GM21723 (cell line): ENCODE data around the gene ABCF1.
"Not testable (repeated sequence)": the region's sequence is repeated elsewhere in the genome, so short reads cannot be mapped to it uniquely, and the experiment has no call there.

Source experiments
- ATAC-seq: cut with Tn5 transposase; IDR thresholded peaks from one replicate; pipeline ENCODE4 v1.9.1; 2021; ENCODE audit warnings: mild to moderate bottlenecking, moderate library complexity; ENCODE audit not compliant: unreplicated experiment

Gene ABCF1

DNA sequence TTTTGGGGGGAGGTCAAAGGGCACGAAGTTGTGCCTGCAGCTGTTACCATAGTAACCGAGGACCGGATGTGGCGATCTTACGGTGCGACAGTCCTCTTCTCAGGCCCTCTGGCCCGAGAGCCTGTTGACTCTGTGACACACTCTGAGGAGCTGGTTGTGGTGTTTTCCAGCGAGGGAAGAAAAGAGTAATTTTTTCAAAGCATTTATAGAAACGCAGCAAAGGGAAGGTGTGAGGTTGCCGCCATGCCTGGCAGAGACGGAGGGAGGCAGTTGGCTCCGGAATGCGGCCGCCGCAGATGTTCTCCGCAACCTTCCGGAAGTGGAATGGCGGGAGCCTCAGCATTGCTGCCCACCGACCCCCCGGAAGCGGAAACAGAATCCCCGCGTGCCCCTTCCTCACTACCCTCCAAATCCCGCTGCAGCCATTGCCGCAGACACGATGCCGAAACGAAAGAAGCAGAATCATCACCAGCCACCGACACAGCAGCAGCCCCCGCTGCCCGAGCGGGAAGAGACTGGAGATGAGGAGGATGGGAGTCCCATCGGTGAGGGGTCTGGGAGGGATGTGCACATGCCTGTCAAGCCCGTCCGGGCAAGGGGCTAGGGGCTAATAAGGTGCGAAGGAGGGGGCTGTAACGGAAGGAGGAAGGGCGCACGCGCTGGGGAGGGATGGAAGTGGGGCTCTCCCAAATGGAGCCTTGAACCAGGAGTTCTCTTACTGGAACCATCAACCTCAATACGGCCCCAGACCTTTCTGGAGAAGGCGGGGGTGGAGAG lies 14.1 kb upstream of the ABCF1 start, which contains the start of gene PRR3:
Gene PRR3, plus strand, starts transcription at position 390 of the 777 bp plus-strand sequence. Its CDS starts 50 bp downstream, at position 440.
- peak; percentile 65 for ATAC-seq

DNA sequence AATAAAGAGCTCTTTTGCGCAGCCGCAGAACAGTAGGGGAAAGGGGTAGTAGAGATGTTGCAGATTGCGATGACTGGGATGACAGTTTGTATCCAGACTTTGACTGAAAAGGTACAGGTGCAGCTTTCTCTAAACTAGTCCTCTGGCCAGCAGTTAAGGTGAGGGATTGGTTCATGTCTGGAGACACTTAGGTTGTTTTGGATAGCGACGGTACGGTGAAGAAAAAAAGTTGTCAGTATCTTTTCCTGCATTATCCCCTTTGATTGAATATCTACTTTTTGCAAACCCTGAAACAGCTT lies 13.6 kb upstream of the ABCF1 start:
- no peak for ATAC-seq

DNA sequence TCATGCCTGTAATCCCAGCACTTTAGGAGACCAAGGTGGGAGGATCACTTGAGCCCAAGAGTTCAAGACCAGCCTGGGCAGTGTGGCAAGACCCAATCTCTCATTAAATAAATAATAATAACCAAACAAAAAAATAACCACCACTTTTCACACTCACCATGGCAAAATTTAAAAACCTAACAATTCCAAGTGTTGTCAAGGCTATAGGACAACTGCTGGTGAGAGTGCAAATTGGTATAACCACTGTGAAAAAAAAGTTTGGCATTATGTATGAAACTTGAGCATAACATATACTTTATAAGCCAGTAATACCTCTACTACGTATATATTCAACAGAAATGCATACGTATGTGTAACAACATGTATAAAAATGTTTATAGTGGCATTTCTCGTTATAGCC lies 10.3 kb upstream of the ABCF1 start:
- ATAC-seq: no peak

DNA sequence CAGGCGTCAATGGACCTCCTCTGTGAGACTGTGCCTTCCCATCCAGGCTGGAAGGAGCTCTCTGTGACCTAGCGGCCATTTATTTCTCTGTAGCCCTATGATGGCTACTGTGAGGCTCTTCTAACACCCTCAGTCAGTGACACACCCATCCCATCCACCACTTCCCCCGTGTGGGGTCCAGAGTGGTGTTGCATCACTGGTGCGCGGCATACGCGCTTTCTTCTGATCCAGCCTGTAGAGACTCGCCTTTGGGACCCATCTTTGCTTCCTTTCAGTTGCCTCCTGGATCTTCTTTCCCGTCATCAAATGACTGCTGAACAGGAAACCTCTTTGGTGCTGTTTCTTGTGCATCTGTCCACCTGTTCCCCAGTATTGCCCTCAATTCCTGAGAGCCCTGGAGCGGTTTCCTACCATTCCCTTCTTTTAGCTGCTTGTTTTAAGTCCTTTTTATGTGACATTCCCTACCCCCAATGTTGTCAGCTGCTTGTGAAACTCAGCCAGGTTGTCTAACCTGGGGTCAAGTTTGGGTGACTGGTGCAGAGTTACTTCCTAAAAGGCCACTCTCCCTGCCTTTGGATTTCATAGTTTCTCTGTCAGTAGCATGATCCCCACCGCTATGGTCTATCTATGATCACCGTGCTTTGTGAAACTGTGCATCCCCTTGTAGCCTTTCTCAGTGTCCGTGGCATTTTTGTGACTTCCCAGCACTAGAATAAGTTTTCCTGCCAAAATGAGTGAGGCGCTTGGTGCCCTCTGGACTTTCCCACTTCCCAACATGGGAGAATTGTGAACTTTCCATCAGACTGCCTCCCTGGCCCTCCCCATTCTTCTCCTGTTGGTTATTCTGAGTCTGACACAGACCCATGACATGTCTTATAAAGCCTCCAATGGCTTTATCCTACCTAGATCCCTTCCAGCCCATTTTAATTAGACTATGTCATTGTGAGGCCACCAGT lies 8.5 kb upstream of the ABCF1 start:
- ATAC-seq: no peak

DNA sequence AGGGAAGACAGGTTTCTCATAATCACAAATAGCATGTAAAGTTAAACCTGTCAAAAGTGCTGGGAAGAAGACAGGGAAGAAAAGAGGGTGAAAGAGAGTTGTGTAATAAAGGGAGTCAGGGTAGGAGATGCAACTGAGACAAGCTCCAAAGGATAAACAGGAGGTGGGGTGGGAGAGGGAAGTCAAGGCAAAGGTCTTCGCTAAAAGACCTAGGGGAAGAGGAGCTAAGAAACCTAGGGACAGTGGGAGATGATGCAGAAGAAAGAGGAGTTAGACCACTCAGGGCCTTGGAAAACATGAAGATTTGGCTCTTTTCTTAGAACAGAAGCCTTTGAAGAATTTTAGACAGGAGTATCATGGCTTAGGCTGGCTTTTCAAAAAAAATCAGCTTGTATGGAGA lies 7.1 kb upstream of the ABCF1 start:
- ATAC-seq: no peak

DNA sequence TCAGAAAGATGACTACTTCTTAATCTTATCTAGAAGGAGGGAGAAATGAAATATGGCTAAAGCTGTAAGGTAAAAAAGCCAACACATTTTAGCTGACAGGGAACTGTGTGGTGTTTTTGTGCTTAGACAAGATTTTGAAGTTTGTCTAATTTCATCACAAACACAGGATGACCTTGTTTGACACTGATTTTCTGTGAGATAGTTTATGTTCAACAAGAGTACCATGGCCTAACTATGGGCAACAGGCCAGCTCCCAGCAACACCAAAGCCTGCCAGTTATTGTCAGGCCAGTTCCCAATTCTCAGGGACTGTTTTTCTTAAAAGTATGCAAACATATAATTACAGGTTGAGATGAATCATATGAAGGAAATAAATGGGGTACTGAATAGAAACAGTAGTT lies 5.5 kb upstream of the ABCF1 start:
- no peak for ATAC-seq

DNA sequence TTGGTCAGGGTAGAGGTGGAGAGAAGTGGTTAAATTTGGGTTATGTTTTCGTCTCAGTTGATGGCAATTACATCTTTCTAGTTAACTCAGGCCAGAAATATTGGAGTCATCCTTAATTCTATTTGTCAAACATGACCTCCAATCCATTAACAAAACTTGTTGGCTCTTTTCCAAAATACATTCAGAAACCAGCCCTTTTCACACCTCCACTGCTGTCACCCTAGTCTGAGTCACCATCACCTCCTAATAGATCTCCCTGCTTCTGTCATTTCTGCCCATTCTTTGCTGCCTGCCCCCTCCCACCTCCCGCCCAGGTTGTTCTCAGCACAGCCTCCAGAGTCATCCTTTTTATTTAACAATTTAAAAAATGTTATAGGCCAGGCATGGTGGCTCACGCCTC lies 3.0 kb upstream of the ABCF1 start:
- no peak for ATAC-seq

DNA sequence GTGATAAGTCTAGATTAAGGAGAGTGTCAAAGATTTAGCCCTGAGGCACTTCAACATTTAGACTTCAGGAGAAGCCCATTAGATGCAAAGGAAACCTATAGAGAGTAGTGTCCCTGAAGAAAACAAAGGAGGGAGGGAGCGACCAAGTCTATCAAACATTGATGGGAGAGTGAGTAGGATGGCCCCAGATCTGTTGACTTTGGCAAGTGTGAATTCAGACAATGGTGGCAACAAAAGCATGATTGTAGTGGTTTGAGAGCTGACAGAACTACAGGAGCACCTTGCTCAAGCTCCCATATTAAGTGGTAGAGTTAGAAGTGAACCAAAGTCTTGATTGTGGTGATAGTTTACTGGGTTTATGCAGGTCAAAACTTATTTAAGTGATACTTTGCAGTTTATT lies 979 bp upstream of the ABCF1 start:
- ATAC-seq: no peak

DNA sequence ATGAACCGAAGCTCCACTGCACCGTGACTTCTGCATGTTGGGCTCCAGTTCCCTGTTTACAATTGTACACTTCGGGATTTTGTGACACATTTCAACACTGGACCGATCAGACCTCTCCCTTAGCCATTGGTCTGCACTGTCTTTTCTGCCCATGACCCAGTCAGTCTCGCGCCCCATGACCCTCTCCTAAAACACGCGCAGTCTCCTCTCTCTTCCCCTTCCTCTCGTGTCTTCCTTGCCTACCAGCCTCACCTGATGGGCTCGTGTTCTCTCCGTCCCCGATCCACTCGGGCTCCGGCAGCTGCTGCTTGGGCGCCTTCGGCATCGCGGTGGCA lies 535 bp upstream of the ABCF1 start:
- peak; percentile 23 for ATAC-seq

DNA sequence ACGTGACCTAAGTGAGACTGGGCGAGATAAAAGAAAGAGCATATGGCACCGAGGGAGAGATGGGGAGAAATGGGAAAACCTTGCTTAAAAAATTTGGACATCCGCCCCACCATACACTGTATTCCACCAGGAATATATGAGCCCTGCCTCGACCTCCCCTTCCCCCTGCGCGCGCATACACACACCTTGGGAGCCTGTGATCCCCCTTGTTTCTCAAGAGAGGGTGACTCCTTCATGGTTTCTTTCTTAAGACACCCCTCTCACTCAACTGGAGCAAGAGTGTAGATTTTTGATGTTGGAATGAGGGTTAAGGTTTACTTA lies 480 bp downstream of the ABCF1 start:
- peak; percentile 6 for ATAC-seq

DNA sequence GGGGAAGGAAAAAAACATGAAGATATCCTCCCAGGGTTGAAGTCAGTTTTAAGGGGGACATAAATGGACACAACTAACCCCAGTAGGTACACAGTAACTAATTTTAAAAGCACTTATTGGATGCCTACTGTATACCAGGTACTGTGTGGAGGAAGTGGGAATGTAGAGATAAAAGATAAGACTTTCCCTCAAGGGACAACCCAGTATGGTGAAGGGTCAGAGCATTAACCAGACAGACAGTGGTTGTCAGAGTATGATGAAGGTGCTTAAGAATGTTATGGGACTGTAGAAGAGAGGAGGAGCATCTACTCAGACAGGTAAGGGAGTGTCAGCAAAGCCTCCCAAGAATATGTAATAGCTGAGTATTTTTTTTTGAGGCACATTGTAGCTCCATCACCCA lies 906 bp downstream of the ABCF1 start:
- no peak for ATAC-seq

DNA sequence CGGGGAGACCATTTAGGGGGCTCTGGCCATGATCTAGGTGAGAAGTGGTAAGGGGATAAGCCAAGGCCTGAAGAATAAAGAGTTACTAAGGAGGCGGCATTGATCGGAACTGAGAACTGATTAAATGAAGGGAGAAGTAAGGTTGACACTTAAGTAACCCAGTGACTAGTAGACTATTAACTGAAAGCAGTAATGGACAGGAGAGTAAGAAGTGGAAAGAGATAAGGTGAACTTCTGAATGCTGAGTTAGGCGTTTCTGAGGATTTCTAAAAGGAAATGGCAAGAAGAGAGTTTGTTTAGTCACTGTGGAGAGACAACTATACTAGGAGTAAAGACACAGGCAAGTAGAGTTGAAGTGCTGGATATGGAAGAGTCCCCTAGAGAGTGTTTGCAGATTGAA lies 1.9 kb downstream of the ABCF1 start:
- no peak for ATAC-seq

DNA sequence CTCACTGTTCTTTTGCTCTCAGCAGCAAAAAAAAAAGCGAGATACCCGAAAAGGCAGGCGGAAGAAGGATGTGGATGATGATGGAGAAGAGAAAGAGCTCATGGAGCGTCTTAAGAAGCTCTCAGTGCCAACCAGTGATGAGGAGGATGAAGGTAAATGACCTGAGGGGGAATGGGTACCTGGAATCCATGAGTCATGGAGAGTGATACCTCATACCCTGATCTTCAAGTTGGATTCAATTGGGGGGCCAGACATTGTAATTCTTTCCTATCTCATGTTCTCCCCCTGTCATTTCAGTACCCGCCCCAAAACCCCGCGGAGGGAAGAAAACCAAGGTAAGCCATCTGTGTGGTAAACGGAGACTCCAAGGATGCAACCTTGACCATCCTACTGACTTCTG lies 6.8 kb downstream of the ABCF1 start:
- no peak for ATAC-seq

DNA sequence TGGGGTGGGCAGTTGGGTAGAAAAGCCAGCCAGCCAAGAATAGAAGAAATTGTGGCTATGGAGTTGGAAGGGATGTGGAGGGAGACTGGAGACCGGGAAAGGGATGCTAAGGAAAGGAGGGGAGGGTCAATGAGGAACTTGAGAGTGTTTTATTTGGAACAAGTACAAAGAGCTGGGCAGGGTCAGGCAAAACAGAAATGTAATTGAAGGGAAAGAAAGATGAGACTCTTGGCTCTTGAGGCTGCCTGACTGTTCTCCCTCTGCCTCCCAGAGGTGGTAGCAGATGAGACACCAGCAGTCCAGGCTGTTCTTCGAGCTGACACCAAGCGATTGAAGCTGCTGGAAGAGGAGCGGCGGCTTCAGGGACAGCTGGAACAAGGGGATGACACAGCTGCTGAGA lies 12.7 kb downstream of the ABCF1 start:
- no peak for ATAC-seq

DNA sequence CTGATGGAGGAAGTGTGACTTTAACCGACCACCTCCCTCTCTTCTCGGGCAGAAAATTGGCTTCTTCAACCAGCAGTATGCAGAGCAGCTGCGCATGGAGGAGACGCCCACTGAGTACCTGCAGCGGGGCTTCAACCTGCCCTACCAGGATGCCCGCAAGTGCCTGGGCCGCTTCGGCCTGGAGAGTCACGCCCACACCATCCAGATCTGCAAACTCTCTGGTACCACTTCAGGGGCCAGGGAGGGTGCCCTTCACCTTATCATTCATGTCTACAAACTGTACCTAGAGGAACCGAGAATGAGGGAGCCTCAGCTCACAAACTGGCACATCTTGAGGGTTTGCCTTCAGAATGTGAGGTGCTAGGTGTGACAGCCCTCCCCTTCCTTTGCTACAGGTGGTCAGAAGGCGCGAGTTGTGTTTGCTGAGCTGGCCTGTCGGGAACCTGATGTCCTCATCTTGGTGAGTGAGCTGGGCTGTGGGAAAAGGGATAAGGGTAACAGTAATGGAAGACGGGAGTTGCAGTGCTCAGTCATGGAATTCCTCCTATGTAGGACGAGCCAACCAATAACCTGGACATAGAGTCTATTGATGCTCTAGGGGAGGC lies 18.6 kb downstream of the ABCF1 start:
- no peak for ATAC-seq

DNA sequence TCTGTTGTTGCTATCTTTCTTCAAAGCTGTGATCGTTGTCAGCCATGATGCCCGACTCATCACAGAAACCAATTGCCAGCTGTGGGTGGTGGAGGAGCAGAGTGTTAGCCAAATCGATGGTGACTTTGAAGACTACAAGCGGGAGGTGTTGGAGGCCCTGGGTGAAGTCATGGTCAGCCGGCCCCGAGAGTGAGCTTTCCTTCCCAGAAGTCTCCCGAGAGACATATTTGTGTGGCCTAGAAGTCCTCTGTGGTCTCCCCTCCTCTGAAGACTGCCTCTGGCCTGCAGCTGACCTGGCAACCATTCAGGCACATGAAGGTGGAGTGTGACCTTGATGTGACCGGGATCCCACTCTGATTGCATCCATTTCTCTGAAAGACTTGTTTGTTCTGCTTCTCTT lies 19.3 kb downstream of the ABCF1 start:
- no peak for ATAC-seq

DNA sequence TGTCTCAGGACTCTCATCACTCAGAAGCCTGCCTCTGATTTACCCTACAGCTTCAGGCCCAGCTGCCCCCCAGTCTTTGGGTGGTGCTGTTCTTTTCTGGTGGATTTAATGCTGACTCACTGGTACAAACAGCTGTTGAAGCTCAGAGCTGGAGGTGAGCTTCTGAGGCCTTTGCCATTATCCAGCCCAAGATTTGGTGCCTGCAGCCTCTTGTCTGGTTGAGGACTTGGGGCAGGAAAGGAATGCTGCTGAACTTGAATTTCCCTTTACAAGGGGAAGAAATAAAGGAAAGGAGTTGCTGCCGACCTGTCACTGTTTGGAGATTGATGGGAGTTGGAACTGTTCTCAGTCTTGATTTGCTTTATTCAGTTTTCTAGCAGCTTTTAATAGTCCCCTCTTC lies 19.8 kb downstream of the ABCF1 start:
- no peak for ATAC-seq

DNA sequence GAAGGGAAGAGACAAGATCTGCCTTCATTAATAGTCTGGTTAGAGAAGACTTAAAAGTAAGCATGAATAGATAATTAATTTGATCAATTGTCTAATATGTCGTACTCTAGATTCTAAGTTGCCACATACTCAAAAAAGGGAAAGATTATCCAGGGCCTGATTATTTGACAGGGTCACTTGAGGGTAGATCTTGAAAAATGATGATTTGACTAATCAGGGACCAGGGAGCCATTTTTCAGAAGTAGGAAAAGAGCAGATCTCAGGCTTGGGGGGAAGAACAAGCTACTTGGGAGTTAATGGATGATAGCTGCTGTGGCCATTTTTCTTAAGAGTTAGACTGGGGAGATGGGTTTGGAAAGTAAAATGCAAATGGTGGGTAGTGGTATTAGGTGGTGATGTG lies 21.0 kb downstream of the ABCF1 start:
- no peak for ATAC-seq

DNA sequence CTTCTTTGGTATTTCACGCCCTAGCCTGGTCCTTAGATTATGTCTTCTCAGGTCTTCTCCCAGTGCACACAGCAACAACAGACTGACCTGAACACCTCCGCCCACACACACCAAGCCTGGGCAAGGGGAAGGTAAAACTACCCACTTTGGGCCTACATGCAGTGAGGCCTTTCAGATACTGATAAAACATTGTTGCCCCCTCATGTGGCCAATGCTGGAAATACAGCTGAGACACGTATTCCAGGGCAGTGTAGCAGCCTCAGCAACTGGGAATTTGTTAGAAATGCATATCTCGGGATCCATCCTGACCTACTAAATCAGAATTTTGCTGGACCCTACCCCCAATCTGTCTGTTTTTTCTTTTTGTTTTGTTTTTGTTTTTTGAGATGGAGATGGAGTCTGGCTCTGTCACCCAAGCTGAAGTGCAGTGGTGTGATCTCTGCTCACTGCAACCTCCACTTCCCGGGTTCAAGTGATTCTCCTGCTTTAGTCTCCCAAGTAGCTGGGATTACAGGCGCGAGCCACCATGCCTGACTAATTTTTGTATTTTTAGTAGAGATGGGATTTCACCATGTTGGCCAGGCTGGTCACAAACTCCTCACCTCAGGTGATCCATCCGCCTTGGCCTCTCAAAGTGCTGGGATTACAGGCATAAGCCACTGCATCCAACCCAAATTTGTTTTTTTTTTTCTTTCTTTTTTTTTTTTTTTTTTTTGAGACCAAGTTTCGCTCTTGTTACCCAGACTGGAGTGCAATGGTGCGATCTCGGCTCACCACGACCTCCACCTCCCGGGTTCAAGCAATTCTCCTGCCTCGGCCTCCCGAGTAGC lies 26.3 kb downstream of the ABCF1 start:
- ATAC-seq: not testable (repeated sequence)

DNA sequence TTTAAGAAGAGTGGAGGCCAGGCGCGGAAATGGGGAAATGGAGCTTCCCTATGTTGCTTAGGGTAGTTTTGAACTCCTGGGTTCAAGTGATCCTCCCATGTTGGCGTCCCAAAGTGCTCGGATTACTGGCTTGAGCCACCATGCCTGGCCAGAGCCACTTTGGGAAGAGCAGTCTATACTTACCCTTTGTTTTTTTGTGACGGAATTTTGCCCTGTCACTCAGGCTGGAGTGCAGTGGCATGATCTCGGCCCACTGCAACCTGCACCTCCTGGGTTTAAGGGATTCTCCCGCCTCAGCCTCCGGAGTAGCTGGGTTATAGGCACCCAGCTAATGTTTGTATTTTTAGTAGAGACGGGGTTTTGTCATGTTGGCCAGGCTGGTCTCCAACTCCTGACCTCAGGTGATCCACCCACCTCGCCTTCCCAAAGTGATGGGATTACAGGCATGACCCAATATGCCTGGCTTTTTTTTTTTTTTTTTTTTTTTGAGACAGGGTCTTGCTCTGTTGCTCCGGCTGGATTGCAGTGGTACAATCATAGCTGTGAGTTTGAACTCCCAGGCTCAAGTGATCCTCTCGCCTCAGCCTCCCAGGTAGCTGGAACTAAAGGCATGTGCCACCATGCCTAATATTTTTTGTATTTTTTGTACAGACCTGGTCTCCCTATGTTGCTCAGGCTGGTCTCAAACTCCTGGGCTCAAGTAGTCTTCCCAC lies 27.8 kb downstream of the ABCF1 start:
- ATAC-seq: no peak
